DMS114 treated with DMSO at 0.1 percent for 48 hours (cell line): ENCODE results near the gene TNNC1.
A peak's percentile ranks its signal among the peaks of the same experiment; 100 is the strongest.

ENCODE experiments used
- DNase-seq: peaks from one replicate; lab custom pipeline; 2025; ENCODE audit not compliant: unreplicated experiment; lab: John Stamatoyannopoulos, UW

The TNNC1 gene

DNA sequence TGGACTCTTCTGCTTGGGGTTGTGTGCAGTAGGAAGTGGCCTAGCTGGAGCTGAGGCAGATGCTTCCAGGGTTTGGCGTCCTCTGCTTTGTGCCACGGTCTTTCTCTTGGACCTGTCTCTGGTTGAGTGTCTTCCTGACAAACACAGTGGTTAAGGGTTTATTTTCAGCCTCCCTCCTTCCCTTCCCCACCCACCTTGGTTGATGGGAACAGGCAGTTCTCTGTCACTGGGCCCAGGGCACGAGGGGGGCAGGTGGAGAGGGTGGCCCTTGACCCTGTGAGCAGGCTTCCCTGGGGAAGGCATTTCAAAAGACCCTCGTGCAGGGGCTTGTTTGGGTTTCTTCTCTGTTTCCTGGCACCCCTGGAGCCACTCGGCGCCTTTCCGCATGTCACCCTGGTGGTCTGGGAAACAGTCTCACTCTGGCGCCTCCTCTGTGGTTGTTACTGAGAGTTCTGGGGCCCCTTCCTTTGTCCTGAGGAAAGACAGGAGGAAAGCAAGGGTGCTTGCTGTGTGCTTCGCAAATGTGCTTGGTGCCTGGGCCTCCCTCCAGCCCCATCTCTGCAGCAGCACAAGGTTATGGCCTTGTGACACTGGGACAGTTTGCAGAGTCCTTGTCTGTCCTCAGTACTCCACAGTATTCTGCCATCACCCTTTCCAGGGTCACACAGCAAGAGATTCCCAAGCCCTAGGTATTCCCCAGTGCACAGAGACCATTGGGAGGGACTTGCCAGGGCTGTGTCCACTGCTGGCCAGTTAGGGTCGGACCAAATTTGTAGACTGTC, 31.0 kb upstream of the TNNC1 start:
- DNase-seq, result no peak

DNA sequence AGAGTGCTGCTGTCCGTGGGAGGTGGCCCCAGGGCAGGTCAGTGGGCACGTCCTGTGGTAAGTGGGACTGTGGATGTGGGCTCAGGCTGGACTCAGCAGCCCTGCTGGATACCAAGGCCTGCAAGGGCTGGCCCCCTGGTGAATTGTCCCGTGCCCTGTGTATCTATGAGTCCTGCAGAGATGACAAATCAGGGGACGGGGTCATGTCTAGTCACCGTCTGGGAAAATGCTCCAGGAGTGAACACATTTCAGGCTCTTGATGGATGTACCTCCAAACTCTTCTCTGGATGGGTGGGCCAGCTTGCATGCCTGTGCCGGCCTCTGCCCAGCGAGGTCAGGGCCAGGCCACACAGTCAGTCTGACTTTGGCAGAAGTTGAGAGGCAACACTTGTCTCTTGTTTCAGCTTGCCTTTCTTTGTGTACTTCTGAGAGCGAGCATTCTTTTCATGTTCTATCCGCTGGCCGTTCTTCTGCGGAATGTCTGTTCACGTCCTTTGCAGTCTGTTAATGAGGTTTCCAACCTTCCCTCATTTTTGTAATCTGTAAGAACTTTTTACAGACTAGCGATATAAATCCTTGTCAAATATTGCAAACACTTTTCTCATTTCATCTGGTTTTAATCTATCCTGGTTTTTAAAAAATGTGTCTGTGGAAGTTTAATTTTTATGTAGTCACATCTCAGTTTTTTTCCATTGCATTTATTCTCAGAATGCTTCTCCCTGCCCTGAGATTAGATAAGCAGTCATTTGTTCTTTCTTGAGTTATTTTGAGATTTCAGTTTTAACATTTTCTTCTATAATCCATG, 29.9 kb upstream of the TNNC1 start:
- no peak for DNase-seq

DNA sequence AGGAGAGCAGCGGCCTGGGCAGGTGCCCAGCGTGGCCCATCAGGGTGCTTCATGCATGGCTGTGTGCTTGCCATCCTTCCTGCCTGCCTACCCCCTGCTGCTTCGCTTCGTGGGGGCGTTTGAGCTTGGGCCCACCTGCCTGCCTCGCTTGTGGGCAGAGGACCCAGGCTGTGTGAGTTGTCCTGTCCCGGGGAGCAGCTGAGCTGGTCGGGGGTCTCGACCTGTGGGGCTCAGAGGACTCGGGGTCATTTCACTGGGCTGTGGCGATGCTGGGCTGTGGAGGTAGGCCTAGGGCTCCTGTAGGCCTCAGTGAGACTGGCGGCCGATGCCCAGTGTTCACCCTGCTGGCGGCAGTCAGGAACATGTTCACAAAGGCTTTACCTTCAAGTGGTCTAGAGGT, 29.2 kb upstream of the TNNC1 start:
- no peak for DNase-seq

GRCh38 chr3:52481819-52482521, 28.1 kb upstream of the TNNC1 start:
- DNase-seq, result no peak

DNA sequence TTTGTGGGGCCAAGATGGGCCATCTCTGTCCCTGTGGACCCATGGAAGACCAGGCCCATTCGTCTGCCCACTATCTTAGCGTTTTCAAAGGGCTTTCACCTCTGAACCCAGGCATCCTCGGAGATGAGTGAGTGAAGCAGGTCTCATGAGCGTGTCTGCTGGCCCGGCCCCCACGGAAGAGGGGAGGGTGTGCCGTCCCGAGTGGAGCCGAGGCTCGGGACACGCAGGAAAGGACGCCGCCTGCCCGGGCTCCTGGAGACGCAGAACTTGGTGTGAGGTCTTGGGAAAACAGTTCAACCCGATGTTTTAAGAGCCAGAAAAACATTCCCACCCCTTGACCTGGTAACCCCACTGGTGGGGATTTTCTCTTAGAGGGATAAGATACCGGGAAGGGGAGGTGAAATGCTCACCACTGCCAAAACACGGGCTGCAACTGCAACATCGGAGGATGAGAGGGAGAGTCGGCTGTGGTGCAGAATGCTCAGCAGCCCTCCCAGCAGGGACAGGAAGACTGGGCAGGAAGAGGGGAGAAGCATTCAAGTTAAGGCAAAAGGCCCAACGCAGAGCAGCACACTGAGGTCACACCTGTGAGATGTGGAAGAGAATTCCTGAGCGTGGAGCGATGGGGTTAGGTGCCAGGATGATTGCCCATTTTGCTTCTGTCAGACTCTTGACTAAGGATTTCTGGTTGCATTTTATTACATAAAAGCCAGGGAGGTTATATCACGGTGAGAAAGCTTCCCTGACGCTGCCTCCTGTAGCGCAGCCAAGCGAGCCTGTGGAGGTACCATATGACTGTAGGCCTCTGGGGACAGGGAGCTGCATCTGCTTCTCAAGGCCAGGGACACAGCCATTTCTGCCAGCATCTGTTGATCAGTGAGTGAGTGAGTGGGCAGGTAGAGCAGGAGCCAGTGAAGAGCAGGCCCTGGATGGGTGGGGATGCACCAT, 27.2 kb upstream of the TNNC1 start:
- DNase-seq, result no peak

- DNase-seq, result no peak
Measured at GRCh38 chr3:52479877-52480575, 26.2 kb upstream of the TNNC1 start.

DNA sequence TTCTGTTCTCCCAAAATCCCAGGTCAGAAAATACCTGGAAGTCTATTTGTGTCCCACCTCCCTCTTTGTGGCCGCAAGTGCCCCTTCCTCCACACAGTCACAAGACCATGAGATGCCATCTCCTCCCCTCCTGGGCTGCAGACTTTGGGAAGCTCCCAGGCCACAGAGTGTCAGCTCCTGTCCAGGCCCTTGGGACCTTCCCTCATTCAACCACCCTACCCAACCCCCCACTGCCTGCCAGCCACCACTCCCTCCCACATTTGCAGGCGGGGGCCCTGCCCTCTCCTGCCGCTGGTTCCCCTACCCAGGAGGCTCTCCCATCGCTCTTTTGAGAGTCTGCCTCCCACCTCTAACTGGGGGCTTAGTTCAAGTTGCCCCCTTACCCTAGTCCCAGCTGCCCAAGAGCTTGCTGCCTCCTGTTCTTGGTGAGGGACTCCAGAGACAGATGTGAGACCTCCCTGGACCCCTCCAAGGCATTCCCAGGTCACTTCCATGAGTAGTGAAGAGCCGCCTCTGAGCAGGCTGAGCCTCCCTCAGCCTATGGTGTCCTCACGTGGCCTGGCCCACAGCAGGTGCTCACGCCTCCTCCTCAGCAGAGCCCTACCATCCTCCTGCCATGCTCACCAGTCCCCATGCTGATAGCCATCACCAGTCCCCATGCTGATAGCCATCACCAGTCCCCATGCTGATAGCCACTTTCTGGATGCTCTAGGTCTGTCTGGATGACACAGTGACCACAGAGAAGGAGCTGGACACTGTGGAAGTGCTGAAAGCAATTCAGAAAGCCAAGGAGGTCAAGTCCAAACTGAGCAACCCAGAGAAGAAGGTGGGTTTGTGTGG, 25.4 kb upstream of the TNNC1 start:
- DNase-seq, result no peak

GRCh38 chr3:52477796-52478095, 23.9 kb upstream of the TNNC1 start:
- no peak for DNase-seq

DNA sequence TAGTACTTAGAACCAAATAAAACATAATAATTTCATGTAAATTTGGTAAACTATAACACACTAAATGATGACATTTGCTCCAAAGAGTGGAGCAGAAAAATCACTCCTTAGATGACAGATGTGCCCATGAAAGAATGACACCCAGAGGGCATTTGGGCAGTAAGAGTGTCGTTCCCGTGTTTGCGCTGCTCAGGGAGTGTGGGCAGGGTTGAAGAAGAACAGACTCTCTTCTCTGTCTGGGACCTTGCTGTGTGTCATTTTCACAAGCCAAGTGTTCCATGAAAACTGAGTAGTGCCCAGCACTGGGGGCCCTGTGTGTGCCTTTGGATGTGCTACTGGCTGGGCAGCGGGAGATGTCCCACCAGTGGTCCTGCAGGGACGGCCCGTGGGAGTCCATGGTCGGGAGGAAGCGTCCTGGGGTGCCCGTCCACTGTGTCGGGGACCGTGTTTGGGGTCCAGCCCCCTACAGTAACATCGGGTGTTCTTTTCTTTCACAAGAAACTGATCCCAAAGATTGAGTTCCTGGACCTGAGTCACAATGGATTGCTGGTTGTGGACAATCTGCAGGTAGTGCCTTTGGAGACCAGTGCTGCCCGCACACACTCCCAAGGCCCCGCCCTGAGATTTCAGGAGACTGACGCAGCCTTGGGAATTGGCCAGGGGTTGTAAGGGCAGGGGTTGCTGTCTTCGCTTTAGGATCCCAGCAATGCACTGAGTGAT, 23.4 kb upstream of the TNNC1 start:
- no peak for DNase-seq

DNA sequence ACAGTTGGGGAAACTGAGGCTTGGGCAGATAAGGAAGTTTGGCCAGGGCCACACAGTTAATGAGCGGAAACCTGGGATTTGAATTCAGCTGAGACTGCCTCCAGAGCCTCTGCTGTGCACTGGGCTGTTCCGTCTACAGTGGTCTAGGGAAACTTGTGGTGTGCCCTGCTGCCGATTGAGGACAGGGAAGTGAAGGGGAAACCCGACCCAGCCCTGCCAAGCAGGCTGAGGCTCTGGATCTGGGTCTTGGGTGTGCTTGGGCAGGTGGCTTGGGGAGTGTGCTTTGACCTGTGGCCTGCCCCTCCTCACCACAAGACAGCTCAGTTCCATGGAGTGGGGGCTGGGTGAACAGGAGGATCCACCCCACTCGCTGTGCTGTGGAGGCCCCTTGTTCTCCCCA, 19.2 kb upstream of the TNNC1 start:
- no peak for DNase-seq

- no peak for DNase-seq
Measured at GRCh38 chr3:52472239-52473000, 18.6 kb upstream of the TNNC1 start.

DNA sequence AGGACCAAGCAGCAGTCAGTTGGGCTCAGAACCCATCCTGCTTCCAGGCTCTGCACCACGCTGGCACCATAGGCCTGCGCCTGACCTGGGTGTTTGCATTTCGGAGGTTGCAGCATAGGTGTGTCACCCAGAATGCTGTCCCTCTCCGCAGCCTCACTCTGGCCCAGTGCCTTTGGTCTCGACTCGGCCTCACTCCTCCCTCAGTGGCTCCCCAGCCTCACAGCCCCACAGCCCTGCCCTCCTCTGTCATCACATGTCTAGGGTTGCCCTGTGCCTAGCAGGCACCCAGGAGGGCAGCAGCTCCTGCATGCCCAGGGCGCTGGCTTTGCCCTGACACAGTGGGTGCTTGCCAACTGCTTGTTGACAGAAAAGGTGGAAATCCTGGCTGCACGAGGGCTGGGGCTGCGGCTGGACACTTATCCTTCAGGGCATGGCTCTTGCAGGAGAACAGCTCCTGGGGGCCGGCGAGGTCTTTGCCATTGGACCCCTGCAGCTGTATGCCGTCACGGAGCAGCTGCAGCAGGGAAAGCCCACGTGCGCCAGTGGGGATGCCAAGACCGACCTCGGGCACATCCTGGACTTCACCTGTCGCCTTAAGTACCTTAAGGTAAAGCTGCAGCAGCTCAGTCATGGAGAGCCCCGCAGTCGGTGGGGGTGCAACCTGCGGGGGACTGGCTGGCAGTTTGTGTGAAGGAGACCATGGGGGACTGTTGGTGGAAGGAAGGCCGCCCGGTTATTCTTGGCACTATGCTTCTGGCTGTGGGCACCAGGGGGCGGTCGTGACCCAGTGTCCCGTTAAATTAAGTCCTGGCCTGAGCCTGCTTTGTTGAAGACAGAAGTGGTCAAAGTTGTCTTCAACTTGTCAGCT, 17.8 kb upstream of the TNNC1 start:
- peak; percentile 9 for DNase-seq

- DNase-seq, result no peak
Measured at GRCh38 chr3:52470920-52471319, 17.1 kb upstream of the TNNC1 start.

- no peak for DNase-seq
Measured at GRCh38 chr3:52469001-52469400, 15.2 kb upstream of the TNNC1 start.

DNA sequence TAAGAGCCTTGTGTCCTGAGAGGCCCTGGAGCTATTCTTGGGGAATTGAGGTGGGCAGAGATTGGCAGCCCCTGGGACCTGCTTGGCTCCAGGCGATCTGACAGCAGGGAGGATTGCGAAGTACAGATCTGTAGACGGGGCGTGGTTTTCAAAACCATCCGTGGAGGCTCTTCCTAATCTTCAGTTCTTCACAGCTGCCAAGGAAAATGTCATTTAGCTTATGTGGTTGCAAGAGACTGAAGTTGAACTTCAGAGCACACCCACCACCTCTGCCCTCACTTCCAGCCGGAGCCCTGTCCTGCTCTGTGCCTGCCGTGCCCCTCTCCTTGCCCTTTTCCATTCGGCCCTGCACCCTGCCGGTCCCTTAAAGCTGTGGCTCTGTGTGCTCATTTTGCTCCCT, 14.5 kb upstream of the TNNC1 start:
- DNase-seq, result no peak

GRCh38 chr3:52463416-52463815, 9.6 kb upstream of the TNNC1 start:
- DNase-seq, result no peak

DNA sequence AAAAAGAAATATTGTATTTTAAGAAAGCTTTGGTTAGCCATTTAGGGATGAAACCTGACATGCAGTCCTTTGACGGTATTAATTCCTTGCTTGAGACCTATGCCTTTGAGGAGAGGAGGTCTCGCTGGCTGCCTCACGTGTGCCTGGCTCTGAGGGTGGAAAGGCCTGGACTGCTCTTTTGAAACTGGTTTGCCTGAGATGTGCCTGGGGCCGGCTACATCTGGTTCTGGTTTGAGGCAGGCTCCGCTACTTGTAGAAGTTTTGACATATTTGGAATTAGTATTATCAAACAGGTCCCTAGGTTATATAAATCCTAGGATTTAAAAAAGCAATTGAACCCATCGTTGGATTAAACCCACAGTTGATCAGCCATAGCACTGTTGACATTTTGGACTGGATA, 8.0 kb upstream of the TNNC1 start:
- no peak for DNase-seq
